ENCODE results near the gene KIF3A. TPM values are rescaled to one million over a fixed set of nuclear protein-coding genes. Genes with fewer than 3 reads are reported as not detected.

Gene KIF3A
- total and polyA plus RNA-seq, 2 of the 8 experiments (the other 6 are each of a cell fraction or from before 2014, with no cell fraction given) = 3.1 to 13.1 TPM

DNA sequence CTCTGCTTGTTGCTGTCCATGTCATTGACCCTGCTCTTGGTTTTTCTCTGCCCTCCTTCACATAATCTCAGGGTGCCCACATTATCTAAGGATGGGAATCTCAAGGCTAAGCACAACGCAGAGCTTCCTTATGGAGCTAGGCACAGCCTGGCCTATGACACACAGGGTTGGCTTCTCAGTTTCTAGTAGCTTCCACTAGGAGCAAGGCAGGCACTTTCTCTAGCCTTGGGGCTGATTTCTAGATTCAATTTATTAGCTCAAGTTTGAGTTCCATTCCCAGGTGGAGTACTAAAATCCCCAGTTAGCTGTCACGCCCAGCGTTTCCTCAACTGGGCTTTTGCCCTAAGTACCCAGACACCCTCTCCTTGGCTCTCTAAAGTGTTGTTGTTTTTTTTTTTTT, 51.2 kb downstream of the KIF3A start:
- no peaks in the 10 kb centered on the region for H3K36me3 ChIP-seq (ENCODE audit: control insufficient read depth in 2 of 4, insufficient read depth in 4 of 4, low read length in 3 of 4)
- H3K9me3 ChIP-seq (ENCODE audit: insufficient read depth in 2 of 2, low read depth in 1 of 2, low read length in 1 of 2) = no peaks in the 10 kb centered on the region
- H3K23me2 ChIP-seq (ENCODE audit: low read depth, low read length) = no peaks in the 10 kb centered on the region; the same call in 1 of the 2 replicates
- no peak overlapping the region for H3K4ac ChIP-seq (replicated peaks; ENCODE audit: insufficient read length, low read depth, low read length)
- no peaks in the 10 kb centered on the region for H3K27me3 ChIP-seq (replicated peaks in 1 of 4; ENCODE audit: control insufficient read depth in 3 of 4, extremely low read depth in 1 of 4, insufficient read depth in 3 of 4, low read length in 3 of 4)
- H4K8ac ChIP-seq (ENCODE audit: extremely low read depth, insufficient read depth, low read length) = no peak overlapping the region
- H3K4me1 ChIP-seq (replicated peaks in 1 of 4; ENCODE audit: control insufficient read depth in 3 of 4, insufficient read depth in 4 of 4, low read length in 3 of 4) = no peaks in the 10 kb centered on the region
- no peak overlapping the region for H2BK12ac ChIP-seq (ENCODE audit: low read depth, low read length)
- no peak overlapping the region for H3K27ac ChIP-seq (ENCODE audit: low read depth, low read length)
- H2AFZ ChIP-seq (ENCODE audit: low read length) = no peak overlapping the region
- no peak overlapping the region for H3K4me3 ChIP-seq (ENCODE audit: extremely low read depth in 1 of 4, insufficient read depth in 2 of 4, low read depth in 3 of 4, low read length in 4 of 4)
- no peak overlapping the region for H2BK20ac ChIP-seq (ENCODE audit: low read length)
- no peak overlapping the region for H2BK120ac ChIP-seq (replicated peaks; ENCODE audit: low read depth, low read length)
- no peak overlapping the region for H2BK15ac ChIP-seq (ENCODE audit: low read length)
- H3K18ac ChIP-seq (ENCODE audit: extremely low read depth, low read length) = no peak overlapping the region
- POLR2A ChIA-PET (ENCODE audit: partially characterized antibody) = no interaction called here
- no peak overlapping the region for H4K91ac ChIP-seq (replicated peaks; ENCODE audit: insufficient read length, low read length)
- no peak overlapping the region for H4K5ac ChIP-seq (ENCODE audit: insufficient read length, low read depth, low read length)
- H3K23ac ChIP-seq (ENCODE audit: insufficient read length) = no peak overlapping the region
- no peak overlapping the region for H3K9ac ChIP-seq (replicated peaks in 1 of 4; ENCODE audit: extremely low read depth in 1 of 4, low read depth in 3 of 4, low read length in 3 of 4)
- H4K20me1 ChIP-seq (replicated peaks in 1 of 2; ENCODE audit: control insufficient read depth in 1 of 2, insufficient read depth in 2 of 2, low read length in 2 of 2) = no peaks in the 10 kb centered on the region
- no peaks in the 10 kb centered on the region for H3K79me1 ChIP-seq (ENCODE audit: low read depth, low read length)
- no peak overlapping the region for H3K14ac ChIP-seq (ENCODE audit: insufficient read length)
- 82% methylated on average over 3 of the region's 3 CpGs; no CpG with 5 or more reads in 1 of the 2 experiments for WGBS, 2 experiments (ENCODE audit: extremely low coverage in 1 of 2, insufficient coverage in 1 of 2, insufficient read length in 1 of 2, insufficient replicate concordance in 2 of 2, low coverage in 1 of 2, low lambda C conversion rate in 2 of 2, missing lambda C conversion rate in 1 of 2)
- H2AK5ac ChIP-seq (ENCODE audit: low read depth, low read length) = no peak overlapping the region
- DNase-seq (ENCODE audit: low read depth in 1 of 2, low spot score in 2 of 2) = no peak
- CTCF ChIA-PET (ENCODE audit: partially characterized antibody) = interaction anchor here (0.6 to 3.1 kb wide), 4 partner anchors 9 to 1371 kb away, joined by 3 to 18 read pairs (median 3); no protein-coding TSS in a partner anchor
- no peak overlapping the region for H3K4me2 ChIP-seq (ENCODE audit: insufficient read depth in 1 of 2, low read depth in 2 of 2, low read length in 2 of 2)
- FAIRE-seq = no peak
- no peaks in the 10 kb centered on the region for H3K79me2 ChIP-seq (ENCODE audit: control insufficient read depth in 1 of 2, insufficient read depth in 2 of 2, low read length in 2 of 2)
- H2BK5ac ChIP-seq (ENCODE audit: low read depth, low read length) = no peak overlapping the region
- no peak overlapping the region for H3K56ac ChIP-seq (replicated peaks; ENCODE audit: insufficient read length, low read depth, low read length)
- no peak for TF ChIP-seq BACH1 (IDR thresholded peaks at IDR 0.05; ENCODE audit: low read length)
- no peak for TF ChIP-seq RNF2 (IDR thresholded peaks at IDR 0.05; ENCODE audit: borderline replicate concordance, low read depth, low read length, missing control alignments, poor library complexity, severe bottlenecking)
- TF ChIP-seq, protein P1, sequence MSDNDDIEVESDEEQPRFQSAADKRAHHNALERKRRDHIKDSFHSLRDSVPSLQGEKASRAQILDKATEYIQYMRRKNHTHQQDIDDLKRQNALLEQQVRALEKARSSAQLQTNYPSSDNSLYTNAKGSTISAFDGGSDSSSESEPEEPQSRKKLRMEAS (IDR thresholded peaks at IDR 0.05) = no peak
- no peak for TF ChIP-seq HDAC6 (IDR thresholded peaks at IDR 0.05; ENCODE audit: low read depth, low read length)
- TF ChIP-seq CTBP2 (IDR thresholded peaks at IDR 0.05; ENCODE audit: borderline replicate concordance, insufficient read depth, insufficient read length, low read length) = no peak
- no peak for TF ChIP-seq GTF2F1 (IDR thresholded peaks at IDR 0.05; ENCODE audit: borderline replicate concordance, low read depth, low read length)
- TF ChIP-seq ATF2 (IDR thresholded peaks at IDR 0.05; ENCODE audit: low read length) = no peak
- TF ChIP-seq SIX5 (IDR thresholded peaks at IDR 0.05; ENCODE audit: low read depth, low read length) = no peak
- TF ChIP-seq ZNF274 (IDR thresholded peaks at IDR 0.05; ENCODE audit: borderline replicate concordance, extremely low read depth, low read length) = no peak
